Measurements from ENCODE around the gene CCNT2. TPM values are rescaled to one million over a fixed set of nuclear protein-coding genes. Genes with fewer than 3 reads are reported as not detected.

The CCNT2 gene
- total RNA-seq, 4 donors from 2014 or later: 34.6 to 41.3 (median 38.7) TPM

GRCh38 chr2:134910763-134911399 lies 7.7 kb upstream of the CCNT2 start:
- no peak for TF ChIP-seq CTCF (IDR thresholded peaks at IDR 0.05; ENCODE audit: low read depth)

GRCh38 chr2:134911400-134911785 lies 7.2 kb upstream of the CCNT2 start:
- no peak for TF ChIP-seq CTCF (IDR thresholded peaks at IDR 0.05; ENCODE audit: low read depth)

- TF ChIP-seq CTCF (IDR thresholded peaks at IDR 0.05; ENCODE audit: low read depth): no peak
Measured at GRCh38 chr2:134912361-134912760, 6.3 kb upstream of the CCNT2 start.

- no peak for TF ChIP-seq CTCF (IDR thresholded peaks at IDR 0.05; ENCODE audit: low read depth)
Measured at GRCh38 chr2:134917360-134917865, 1.2 kb upstream of the CCNT2 start.

GRCh38 chr2:134917888-134918525 lies 615 bp upstream of the CCNT2 start:
- TF ChIP-seq CTCF (IDR thresholded peaks at IDR 0.05; ENCODE audit: low read depth): no peak

- no peak for TF ChIP-seq CTCF (IDR thresholded peaks at IDR 0.05; ENCODE audit: low read depth)
Measured at GRCh38 chr2:134919341-134920210, 954 bp downstream of the CCNT2 start.

- TF ChIP-seq CTCF (IDR thresholded peaks at IDR 0.05; ENCODE audit: low read depth): no peak
Measured at GRCh38 chr2:134924912-134925311, 6.3 kb downstream of the CCNT2 start.
